Kidney (tissue), 14 donors: ENCODE results near the gene SPATA31E1. TPM values are rescaled to one million over a fixed set of nuclear protein-coding genes. Genes with fewer than 3 reads are reported as not detected.

ENCODE experiments used
- DNase-seq, 5 donors: peaks; one replicate each; pipeline ENCODE4 v3.0.0-alpha.2; 2013 to 2020
- FAIRE-seq: peaks from 2 replicates; lab custom pipeline; 2012; peaks lifted over from hg19 to GRCh38; lab: Jason Lieb, UNC
- H3K27ac ChIP-seq, 2 donors: one replicate each; pipeline ENCODE4 v1.7.0; 2013; ENCODE audit warnings: low read depth in 2 of 2, low read length in 2 of 2, inconsistent platforms in 1 of 2
- H3K27me3 ChIP-seq: one replicate; pipeline ENCODE4 v1.7.1; 2013; ENCODE audit warnings: low read length, inconsistent platforms; ENCODE audit not compliant: control insufficient read depth, insufficient read depth
- H3K36me3 ChIP-seq, 3 donors: one replicate each; pipeline versions ENCODE4 v1.7.0 to v1.7.1; 2013; ENCODE audit warnings: low read length in 3 of 3, control low read depth in 1 of 3, inconsistent platforms in 1 of 3; ENCODE audit not compliant: insufficient read depth in 3 of 3, control insufficient read depth in 2 of 3
- H3K4me1 ChIP-seq, 3 donors: one replicate each; pipeline versions ENCODE4 v1.7.0 to v1.7.1; 2013; ENCODE audit warnings: low read length in 3 of 3, inconsistent platforms in 1 of 3, low read depth in 1 of 3; ENCODE audit not compliant: control insufficient read depth in 2 of 3, insufficient read depth in 2 of 3
- H3K4me3 ChIP-seq, 3 donors: one replicate each; pipeline versions ENCODE4 v1.7.0 to v1.8.1; 2013; ENCODE audit warnings: low read length in 3 of 3, control low read depth in 1 of 3, inconsistent platforms in 1 of 3
- H3K9ac ChIP-seq, 3 donors: one replicate each; pipeline versions ENCODE4 v1.7.0 to v1.7.1; 2013; ENCODE audit warnings: low read length in 3 of 3, control low read depth in 1 of 3, inconsistent platforms in 1 of 3
- H3K9me3 ChIP-seq, 3 donors: one replicate each; pipeline versions ENCODE4 v1.7.0 to v1.7.1; 2013; ENCODE audit warnings: low read length in 3 of 3, control low read depth in 1 of 3, inconsistent platforms in 1 of 3; ENCODE audit not compliant: control insufficient read depth in 2 of 3, insufficient read depth in 1 of 3
- CTCF ChIP-seq: IDR thresholded peaks from 3 replicates; pipeline ENCODE4 v1.5.1; 2012; ENCODE audit warnings: mild to moderate bottlenecking, moderate library complexity, borderline replicate concordance; ENCODE audit not compliant: insufficient read depth; ENCODE audit errors: extremely low read depth
- intact Hi-C: fragments of 100-400 bp; cut with DNase I; formaldehyde crosslinking; loops from one replicate; pipeline ENCODE4 v1.11.1; 2022
- polyA plus RNA-seq: library from polyadenylated mRNA; stranded (reverse); fragments of 350-450 nt; fragmentation: Illumina TruSeq; extraction: RNeasy Lipid Tissue Mini Kit (QIAGEN cat#74804); gene quantifications from one replicate; pipeline ENCODE4 v1.2.3, GENCODE V29; 2014; ENCODE audit warnings: low read depth, low replicate concordance; ENCODE audit not compliant: insufficient read depth
- total RNA-seq: library from RNA; stranded (reverse); fragmentation: NEBNext Ultra II Directional; extraction: Animal tissue kit (Norgen Biotek cat#: 25700); gene quantifications from one replicate; pipeline ENCODE4 v1.2.1, GENCODE V29; 2021
- donor health status: control.
- donor health status: control.
- donor health status: control.
- donor health status: control.
- donor health status: control.
- donor health status: DM: yes; HTN: yes; CAD: no.
- donor health status: Normal renal cell carcinoma (clear cell type).

The SPATA31E1 gene
- total and polyA plus RNA-seq, 2 donors from 2014 or later = not detected

- Histone ChIP-seq H3K9ac (no peak overlapping the region), H3K27ac (no peak overlapping the region), H3K27me3 (no peaks in the 10 kb centered on the region), H3K36me3 (no peaks in the 10 kb centered on the region), H3K9me3 (no peaks in the 10 kb centered on the region), H3K4me3 (no peak overlapping the region), H3K4me1 (no peaks in the 10 kb centered on the region)
- intact Hi-C loops = no loop called here
- TF ChIP-seq CTCF = no peak
- DNase-seq = no peak
- no peak for FAIRE-seq
Observed at GRCh38 chr9:87853302-87853701, 29.4 kb upstream of the SPATA31E1 start.

- H3K4me1 ChIP-seq = no peaks in the 10 kb centered on the region
- no peak for TF ChIP-seq CTCF
- intact Hi-C loops = no loop called here
Observed at GRCh38 chr9:87853876-87854579, 28.6 kb upstream of the SPATA31E1 start.

GRCh38 chr9:87854580-87854955 lies 28.1 kb upstream of the SPATA31E1 start:
- no peaks in the 10 kb centered on the region for H3K9me3 ChIP-seq
- DNase-seq = peak in 3 of 5 donors; percentile 22 to 47 (median 47)
- no peaks in the 10 kb centered on the region for H3K27me3 ChIP-seq
- no peak for FAIRE-seq
- H3K27ac ChIP-seq = no peak overlapping the region
- TF ChIP-seq CTCF = no peak
- H3K36me3 ChIP-seq = no peaks in the 10 kb centered on the region
- H3K4me3 ChIP-seq = no peak overlapping the region
- H3K9ac ChIP-seq = no peak overlapping the region
- H3K4me1 ChIP-seq = no peaks in the 10 kb centered on the region
- intact Hi-C loops = no loop called here

More at GRCh38 chr9:87853876-87854579, 28.6 kb upstream of the SPATA31E1 start:
- no peak overlapping the region for H3K27ac ChIP-seq
- no peak overlapping the region for H3K9ac ChIP-seq
- FAIRE-seq = no peak
- H3K36me3 ChIP-seq = no peaks in the 10 kb centered on the region
- no peak overlapping the region for H3K4me3 ChIP-seq
- no peaks in the 10 kb centered on the region for H3K27me3 ChIP-seq
- no peaks in the 10 kb centered on the region for H3K9me3 ChIP-seq
- peak in 3 of 5 donors; percentile 22 to 63 (median 48) for DNase-seq
